GM12878 (cell line): Measurements from ENCODE around the gene SLC66A1. TPM values are rescaled to one million over a fixed set of nuclear protein-coding genes. Genes with fewer than 3 reads are reported as not detected.

Experiments
- ATAC-seq: fragments of 200-7000 bp; cut with Tn5 transposase; 3 replicates; pipeline ENCODE4 v1.9.1; 2020; ENCODE audit warnings: mild to moderate bottlenecking, moderate library complexity
- BruUV-seq: library from RNA; stranded (reverse); fragments of 400-500 nt; replicated peaks from 2 replicates; lab custom pipeline; 2021; lab: Mats Ljungman, UMichigan
- CTCF ChIA-PET: fragments of 300-600 bp; sonication (Branson Sonifier 250); formaldehyde crosslinking; extraction: SDS; loops from one replicate; lab custom pipeline; 2021; ENCODE audit warnings: inconsistent platforms; lab: Yijun Ruan, JAX
- POLR2A ChIA-PET: fragments of 350-600 bp; formaldehyde crosslinking; extraction: SDS; loops from one replicate; lab custom pipeline; 2021; ENCODE audit warnings: inconsistent platforms; lab: Charles Lee
- RAD21 ChIA-PET: fragments of 300-600 bp; sonication (Branson Sonifier 250); formaldehyde crosslinking; loops from one replicate; lab custom pipeline; 2023; ENCODE audit warnings: antibody characterized with exemption; ENCODE audit not compliant: unreplicated experiment; lab: Charles Lee
- SMC1A ChIA-PET: fragments of 300-600 bp; sonication (Branson Sonifier 250); formaldehyde crosslinking; loops from one replicate; lab custom pipeline; 2023; ENCODE audit not compliant: unreplicated experiment, uncharacterized antibody; lab: Charles Lee
- DNase-seq: peaks from one replicate; pipeline ENCODE4 v3.0.0-alpha.2; 2011; ENCODE audit warnings: low read depth, low spot score
- FAIRE-seq: peaks from 3 replicates; lab custom pipeline; 2011; peaks lifted over from hg19 to GRCh38; lab: Jason Lieb, UNC
- H2AFZ ChIP-seq: 2 replicates; pipeline ENCODE4 v1.6.0; 2011; ENCODE audit warnings: low read depth, low read length, control low read depth; ENCODE audit not compliant: control insufficient read depth
- H3K27ac ChIP-seq: 2 replicates; pipeline ENCODE4 v1.5.1; 2011; ENCODE audit warnings: control low read depth; ENCODE audit not compliant: control insufficient read depth, insufficient read depth
- H3K27me3 ChIP-seq, 2 experiments: replicated peaks in 1 of 2; 2 replicates each; pipeline versions ENCODE4 v1.6.0 to v1.6.1; 2011; ENCODE audit warnings: low read length in 1 of 2; ENCODE audit not compliant: control insufficient read depth in 2 of 2, insufficient read depth in 2 of 2
- H3K36me3 ChIP-seq, 2 experiments: 2 replicates each; pipeline ENCODE4 v1.5.1; 2011; ENCODE audit warnings: low read length in 1 of 2; ENCODE audit not compliant: control insufficient read depth in 2 of 2, insufficient read depth in 2 of 2
- H3K4me1 ChIP-seq: 2 replicates; pipeline ENCODE4 v1.6.1; 2011; ENCODE audit warnings: mild to moderate bottlenecking, low read length, moderate library complexity, mixed read lengths; ENCODE audit not compliant: control insufficient read depth, insufficient read depth
- H3K4me2 ChIP-seq: 2 replicates; pipeline ENCODE4 v1.6.0; 2011; ENCODE audit warnings: control low read depth; ENCODE audit not compliant: control insufficient read depth, insufficient read depth
- H3K4me3 ChIP-seq: fragments of 200-600 bp; sonication (generic); 2 replicates; pipeline ENCODE4 v1.5.1; 2016
- H3K79me2 ChIP-seq: 2 replicates; pipeline ENCODE4 v1.6.0; 2011; ENCODE audit warnings: low read length; ENCODE audit not compliant: control insufficient read depth, insufficient read depth
- H3K9ac ChIP-seq: 2 replicates; pipeline ENCODE4 v1.8.0; 2011; ENCODE audit warnings: low read length, control low read depth, mixed read lengths; ENCODE audit not compliant: control insufficient read depth, insufficient read depth
- H3K9me3 ChIP-seq: replicated peaks from 3 replicates; pipeline ENCODE4 v1.5.1; 2011; ENCODE audit warnings: mild to moderate bottlenecking, low read length; ENCODE audit not compliant: control insufficient read depth, insufficient read depth
- H4K20me1 ChIP-seq: 2 replicates; pipeline ENCODE4 v1.6.0; 2011; ENCODE audit not compliant: control insufficient read depth, insufficient read depth
- POLR2A ChIP-seq: IDR thresholded peaks from 2 replicates; pipeline ENCODE4 v1.6.1; 2011; ENCODE audit warnings: low read depth, mild to moderate bottlenecking, low read length
- POLR2AphosphoS2 ChIP-seq: IDR thresholded peaks from 2 replicates; pipeline ENCODE4 v1.6.1; 2011; ENCODE audit warnings: low read depth, mild to moderate bottlenecking, low read length, improper control_type of control experiment, moderate library complexity
- SREBF1 ChIP-seq: IDR thresholded peaks from 2 replicates; pipeline ENCODE4 v1.6.1; 2012; ENCODE audit warnings: mild to moderate bottlenecking, low read length
- TCF12 ChIP-seq: IDR thresholded peaks from 2 replicates; pipeline ENCODE4 v1.6.1; 2011; ENCODE audit warnings: low read depth, mild to moderate bottlenecking, low read length
- ZBED1 ChIP-seq: IDR thresholded peaks from 2 replicates; pipeline ENCODE4 v1.6.1; 2016; ENCODE audit warnings: borderline replicate concordance
- WGBS: methylation state at CpG from one replicate; pipeline ENCODE4 v1.1.6; 2016; ENCODE audit warnings: low lambda C conversion rate; ENCODE audit not compliant: insufficient replicate concordance, insufficient coverage; ENCODE audit errors: missing lambda C conversion rate; 5-methylcytosine and 5-hydroxymethylcytosine counted together
- in situ Hi-C: fragments of 300-500 bp; cut with MboI; formaldehyde crosslinking; loops from 9 replicates; pipeline ENCODE4 v1.14.3; 2018; ENCODE audit warnings: mixed read lengths
- intact Hi-C: fragments of 100-400 bp; cut with micrococcal nuclease; formaldehyde crosslinking; loops from one replicate; pipeline ENCODE4 v1.14.2; 2022; ENCODE audit not compliant: unreplicated experiment
- polyA plus RNA-seq, 11 experiments: library from polyadenylated mRNA; depleted of rRNA in 4 of 11; unstranded in 6 of 11; stranded (reverse) in 5 of 11; fragments of >200 nt; fragmentation: Nextera tagmentation in 4 of 11; fragmentation: Illumina TruSeq in 1 of 11; extraction: Ambion mirVana in 4 of 11; extraction: Trizol in 1 of 11; gene quantifications; 1 replicate in 1 of 11; 2 replicates in 10 of 11; pipeline versions ENCODE4 v1.2.1 to v1.2.3, GENCODE V29; 2011 to 2016; ENCODE audit warnings: inconsistent platforms in 2 of 11, missing spikeins in 2 of 11, low read depth in 1 of 11
- total RNA-seq, 4 experiments: library from RNA; depleted of rRNA in 3 of 4; stranded (reverse); fragments of >200 nt in 3 of 4; fragmentation: Illumina TruSeq in 1 of 4; extraction: Trizol in 1 of 4; gene quantifications; 2 replicates each; pipeline versions ENCODE4 v1.2.1 to v1.2.3, GENCODE V29; 2013 to 2021

The SLC66A1 gene
- total and polyA plus RNA-seq, 10 of the 15 experiments (the other 5 are each of a cell fraction or from before 2014, with no cell fraction given), result 0.58 to 22.0 (median 10.2) TPM

- ChIA-PET SMC1A (no interaction called here), POLR2A (no interaction called here), CTCF (interaction anchor here (0.7 to 2.7 kb wide), 2 partner anchors 12 to 35 kb away, joined by 3 to 9 read pairs; no protein-coding TSS in a partner anchor), RAD21 (no interaction called here)
- Histone ChIP-seq H3K9ac (no peak overlapping the region), H2AFZ (no peak overlapping the region), H3K36me3 (peaks cover 0 to 9% of the 10 kb centered on the region in 2 experiments; a peak in 2 of 4 replicates), H3K9me3 (no peaks in the 10 kb centered on the region), H3K27ac (no peak overlapping the region), H3K4me1 (no peaks in the 10 kb centered on the region), H4K20me1 (no peaks in the 10 kb centered on the region), H3K4me2 (no peak overlapping the region), H3K79me2 (no peaks in the 10 kb centered on the region), H3K27me3 (no peaks in the 10 kb centered on the region)
- 75% methylated on average over 14 of the region's 14 CpGs for WGBS
- no peak for ATAC-seq
- in situ Hi-C loops, result no loop called here
- intact Hi-C loops, result no loop called here
- no peak for DNase-seq
- no TSS peak for BruUV-seq
- TF ChIP-seq POLR2AphosphoS2 (peak; percentile 49; the same call in 1 of the 2 replicates), ZBED1 (no peak)
- TF ChIP-seq, all 136 proteins: peak for 1
- FAIRE-seq, result no peak
- no peak overlapping the region for H3K4me3 ChIP-seq
Measured at GRCh38 chr1:19330449-19331135, 18.5 kb downstream of the SLC66A1 start.

DNA sequence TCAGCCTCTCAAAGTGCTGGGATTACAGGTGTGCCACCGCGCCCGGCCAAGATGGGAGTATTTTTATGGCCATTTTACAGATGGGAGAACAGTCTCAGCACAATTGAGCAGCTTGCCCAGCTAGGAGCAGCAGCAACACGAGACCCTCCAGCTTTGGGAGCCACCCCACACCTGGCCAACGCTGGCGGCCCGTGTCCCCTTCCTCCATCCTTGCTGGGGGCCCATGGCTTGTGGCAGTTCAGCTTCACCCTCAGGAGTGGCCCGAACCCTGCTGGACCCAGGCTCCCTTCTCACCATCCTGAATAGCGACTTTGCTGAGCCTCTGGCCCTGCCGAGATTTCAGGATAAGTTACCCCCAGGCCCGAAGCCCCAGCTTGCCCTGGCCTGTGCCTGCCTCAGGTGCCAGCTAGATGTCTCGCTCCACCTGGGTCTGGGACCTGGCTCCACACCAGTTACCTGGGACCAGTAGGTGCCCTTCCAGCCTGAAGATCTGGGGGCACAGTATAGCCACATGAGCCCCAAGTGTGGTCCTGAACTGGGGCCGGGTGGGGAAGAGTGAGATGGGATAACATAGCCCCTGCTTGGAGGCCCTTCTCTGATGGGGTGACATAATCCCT lies 19.2 kb downstream of the SLC66A1 start:
- Histone ChIP-seq H3K27ac (no peak overlapping the region), H3K27me3 (no peaks in the 10 kb centered on the region), H3K9ac (no peak overlapping the region), H4K20me1 (no peaks in the 10 kb centered on the region), H3K4me3 (no peak overlapping the region), H2AFZ (no peak overlapping the region), H3K79me2 (no peaks in the 10 kb centered on the region), H3K36me3 (peaks cover 0 to 5% of the 10 kb centered on the region in 2 experiments; a peak in 2 of 4 replicates), H3K9me3 (no peaks in the 10 kb centered on the region), H3K4me2 (no peak overlapping the region), H3K4me1 (no peaks in the 10 kb centered on the region)
- 88% methylated on average over 13 of the region's 13 CpGs for WGBS
- ChIA-PET POLR2A (no interaction called here), SMC1A (no interaction called here), RAD21 (no interaction called here), CTCF (interaction anchor here (0.9 to 2.7 kb wide), 2 partner anchors 11 to 323 kb away, joined by 3 to 9 read pairs; no protein-coding TSS in a partner anchor)
- FAIRE-seq, result no peak
- in situ Hi-C loops, result no loop called here
- intact Hi-C loops, result no loop called here
- BruUV-seq, result no TSS peak
- ATAC-seq, result no peak
- TF ChIP-seq TCF12, result no peak
- peak; percentile 51; the same call in 1 of the 2 replicates for TF ChIP-seq POLR2A
- TF ChIP-seq SREBF1, result no peak
- no peak for DNase-seq
